ENCODE data around the gene RAPGEF5.

RAPGEF5 gene, protein sequence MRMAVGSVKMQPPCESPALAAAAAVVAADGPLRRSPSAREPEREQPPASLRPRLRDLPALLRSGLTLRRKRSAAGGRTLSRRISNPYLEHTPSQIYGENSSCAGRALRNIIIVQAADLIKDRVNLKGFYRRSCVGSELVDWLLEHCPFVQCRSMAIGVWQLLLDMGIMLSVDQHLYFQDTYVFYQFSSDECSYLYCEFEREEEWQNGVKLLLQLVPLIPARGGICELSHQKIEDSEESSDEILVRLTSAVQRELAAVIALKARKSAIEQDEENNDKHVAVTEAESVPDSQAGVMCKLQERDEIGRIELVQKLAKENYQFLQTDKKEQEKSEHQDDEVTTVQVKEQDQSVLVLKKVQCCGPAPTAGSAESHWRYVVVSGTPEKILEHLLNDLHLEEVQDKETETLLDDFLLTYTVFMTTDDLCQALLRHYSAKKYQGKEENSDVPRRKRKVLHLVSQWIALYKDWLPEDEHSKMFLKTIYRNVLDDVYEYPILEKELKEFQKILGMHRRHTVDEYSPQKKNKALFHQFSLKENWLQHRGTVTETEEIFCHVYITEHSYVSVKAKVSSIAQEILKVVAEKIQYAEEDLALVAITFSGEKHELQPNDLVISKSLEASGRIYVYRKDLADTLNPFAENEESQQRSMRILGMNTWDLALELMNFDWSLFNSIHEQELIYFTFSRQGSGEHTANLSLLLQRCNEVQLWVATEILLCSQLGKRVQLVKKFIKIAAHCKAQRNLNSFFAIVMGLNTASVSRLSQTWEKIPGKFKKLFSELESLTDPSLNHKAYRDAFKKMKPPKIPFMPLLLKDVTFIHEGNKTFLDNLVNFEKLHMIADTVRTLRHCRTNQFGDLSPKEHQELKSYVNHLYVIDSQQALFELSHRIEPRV

DNA sequence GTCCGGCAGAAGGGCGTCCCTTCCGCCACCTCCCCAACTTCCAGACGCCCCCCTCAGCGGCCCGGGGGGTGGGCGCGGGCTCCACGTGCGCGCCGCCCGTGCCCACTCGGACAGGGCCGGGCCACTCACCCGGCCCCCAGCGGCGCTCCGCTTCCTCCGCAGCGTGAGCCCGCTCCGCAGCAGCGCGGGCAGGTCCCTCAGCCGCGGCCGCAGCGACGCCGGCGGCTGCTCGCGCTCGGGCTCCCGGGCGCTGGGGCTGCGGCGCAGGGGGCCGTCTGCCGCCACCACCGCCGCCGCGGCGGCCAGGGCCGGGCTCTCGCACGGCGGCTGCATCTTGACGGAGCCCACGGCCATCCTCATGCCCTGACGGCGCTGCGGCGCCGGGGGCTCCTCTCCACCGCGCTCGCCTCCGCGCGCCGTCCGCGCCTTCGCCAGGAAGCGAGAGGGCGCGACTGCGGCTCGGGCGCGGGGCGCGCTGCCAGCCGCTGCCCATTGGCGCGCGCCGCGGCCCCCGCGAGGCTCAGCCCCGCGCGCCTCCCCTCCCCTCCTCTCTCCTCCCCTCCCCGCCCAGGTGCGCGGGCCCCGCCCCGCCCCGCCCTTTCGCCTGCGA lies at the start of gene RAPGEF5:
Gene RAPGEF5 (minus strand): TSS at position 454 of the 610 bp plus-strand sequence. CDS start 94 bp downstream, at position 360.
- peak in 1 of 2 donors; percentile 15 for DNase-seq

DNA sequence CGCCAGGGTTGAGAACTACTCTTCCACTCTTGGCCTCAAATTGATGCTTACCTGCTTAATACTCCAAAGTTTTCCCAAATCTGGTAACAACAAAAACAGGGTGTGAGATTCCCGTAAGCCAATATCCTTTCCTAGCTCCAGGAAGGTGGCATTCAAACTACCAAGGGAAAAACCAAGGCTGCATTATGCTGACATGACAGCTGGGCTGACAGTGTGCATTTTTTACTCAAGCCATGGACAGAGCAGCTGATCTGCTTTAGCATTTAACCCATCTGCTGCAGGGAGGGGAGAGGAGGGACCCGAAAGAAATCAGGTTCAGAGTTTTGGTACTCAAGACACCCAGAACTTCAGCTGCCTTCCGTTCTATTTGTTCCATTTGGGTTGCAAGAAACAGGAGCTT lies 49.8 kb upstream of the RAPGEF5 start:
- DNase-seq: no peak

DNA sequence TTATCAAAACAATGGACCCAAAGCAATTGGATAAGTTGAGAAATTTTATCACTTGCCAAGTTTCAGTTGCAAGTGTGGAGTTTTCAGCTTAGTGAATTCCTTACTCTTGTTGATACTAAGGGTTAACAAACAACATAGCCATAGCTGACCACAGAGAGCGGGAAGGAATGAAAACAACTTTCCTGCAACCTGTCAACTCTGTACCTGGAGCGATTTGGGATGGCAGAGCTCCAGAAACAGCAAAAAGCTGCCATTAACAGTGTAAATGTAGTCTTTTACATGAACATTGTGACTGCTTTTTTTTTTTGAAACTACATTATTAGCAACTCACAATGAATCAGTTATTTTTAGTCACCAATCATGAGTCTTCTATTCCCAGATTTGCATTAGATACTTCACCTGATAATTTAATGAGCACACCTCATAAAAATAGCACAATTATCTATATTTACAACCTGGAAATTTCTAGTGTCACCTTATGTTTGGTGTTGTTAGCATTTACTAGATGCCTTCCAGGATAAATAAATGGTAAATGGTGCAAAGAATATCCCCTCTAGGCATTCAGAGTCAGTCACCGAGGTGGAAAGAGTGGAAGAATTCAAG lies 47.6 kb upstream of the RAPGEF5 start:
- no peak for DNase-seq

DNA sequence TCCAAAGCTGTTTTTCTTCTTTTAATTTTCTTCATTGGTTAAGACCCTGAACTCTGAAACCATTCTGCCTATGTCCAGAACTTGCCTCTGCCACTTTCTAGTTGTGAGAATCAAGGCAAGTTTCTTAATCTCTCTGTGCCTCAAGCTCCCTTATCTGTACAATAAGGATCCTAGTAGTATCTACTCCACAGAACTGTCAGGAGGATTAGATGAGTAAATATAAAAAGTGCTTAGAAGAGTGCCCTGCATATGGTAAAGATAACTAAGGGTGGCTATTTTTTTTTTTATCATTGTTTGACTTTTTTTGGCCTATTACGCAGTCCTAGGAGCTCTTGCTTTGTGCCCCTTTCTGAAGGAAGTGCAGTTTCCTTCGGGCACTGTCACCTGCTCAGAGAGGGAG lies 46.4 kb upstream of the RAPGEF5 start:
- no peak for DNase-seq

DNA sequence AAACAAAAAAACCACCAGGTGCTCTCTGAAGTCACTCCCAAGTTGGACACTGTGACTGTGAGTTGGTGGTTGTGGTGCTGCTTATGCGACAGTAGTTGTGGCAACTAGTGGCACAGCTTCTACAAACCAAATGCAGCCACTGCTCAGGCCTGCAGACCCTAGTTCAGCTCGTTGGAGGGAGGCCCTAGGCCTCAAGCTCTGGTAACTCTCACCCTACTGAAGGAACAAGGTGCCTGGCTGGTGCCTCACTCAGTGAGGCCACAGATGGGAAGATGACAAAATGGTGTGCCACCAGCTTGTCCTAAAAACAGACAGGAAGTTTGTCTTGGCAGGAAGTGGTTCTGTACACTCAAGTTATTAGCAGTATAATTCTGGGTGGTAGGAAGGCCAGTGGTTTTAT lies 45.3 kb upstream of the RAPGEF5 start:
- no peak for DNase-seq

DNA sequence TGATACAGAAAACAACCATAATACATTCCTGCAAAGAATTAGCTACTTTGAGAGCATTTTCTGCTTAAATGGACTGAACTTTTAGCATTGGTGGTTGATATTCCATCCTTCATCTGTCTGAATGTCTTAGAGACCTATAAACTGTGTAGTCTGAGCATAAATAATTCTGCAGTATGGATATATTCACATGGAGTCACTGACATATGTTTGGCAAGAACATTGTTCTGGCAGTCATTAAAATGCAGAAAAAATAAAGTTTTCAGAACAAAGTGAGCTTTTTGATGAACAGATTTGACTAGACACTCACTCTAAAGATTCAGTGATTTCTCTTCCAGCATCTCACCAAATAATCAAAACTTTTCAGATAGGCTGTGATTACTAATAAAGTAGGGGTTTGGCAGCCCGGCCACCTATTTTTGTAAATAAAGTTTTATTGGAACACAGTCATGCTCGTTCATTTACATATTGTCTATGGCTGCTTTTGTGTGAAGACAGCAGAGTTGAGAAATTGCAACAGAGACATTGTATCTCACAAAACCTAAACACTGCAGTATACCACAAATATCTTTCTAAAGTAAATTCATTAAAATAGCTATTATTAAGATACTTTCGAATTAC lies 44.1 kb upstream of the RAPGEF5 start:
- DNase-seq: no peak

DNA sequence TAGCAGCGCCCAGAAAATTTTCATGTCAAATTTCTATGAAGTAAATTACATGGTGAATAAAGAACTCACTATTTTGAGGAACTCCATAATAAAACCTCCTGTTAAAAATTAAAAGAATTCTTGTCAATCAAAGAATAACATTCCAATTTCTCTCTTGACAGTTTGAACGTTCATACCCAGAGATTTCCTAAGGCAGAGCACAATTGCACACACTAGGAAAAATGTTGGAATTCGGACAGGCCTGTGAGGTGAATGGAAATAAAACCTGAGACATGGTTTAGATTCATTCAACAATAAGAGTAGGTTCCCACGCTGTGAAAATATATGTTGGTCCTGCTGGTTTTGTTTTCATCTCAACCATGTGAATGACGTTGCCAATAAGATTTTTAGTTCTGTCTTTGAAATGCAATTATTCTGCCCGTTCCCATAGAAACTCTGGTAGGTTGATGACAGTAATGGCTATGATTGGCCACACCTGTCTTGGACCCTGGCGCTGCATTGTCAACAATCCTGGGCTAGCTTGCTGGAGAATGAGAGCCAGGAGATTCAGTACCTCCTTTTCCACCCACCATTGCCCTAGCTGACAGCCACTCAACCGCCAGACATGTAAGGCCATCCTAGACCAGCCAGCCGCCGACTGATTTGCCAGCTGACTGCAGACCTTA lies 43.3 kb upstream of the RAPGEF5 start:
- DNase-seq: no peak

DNA sequence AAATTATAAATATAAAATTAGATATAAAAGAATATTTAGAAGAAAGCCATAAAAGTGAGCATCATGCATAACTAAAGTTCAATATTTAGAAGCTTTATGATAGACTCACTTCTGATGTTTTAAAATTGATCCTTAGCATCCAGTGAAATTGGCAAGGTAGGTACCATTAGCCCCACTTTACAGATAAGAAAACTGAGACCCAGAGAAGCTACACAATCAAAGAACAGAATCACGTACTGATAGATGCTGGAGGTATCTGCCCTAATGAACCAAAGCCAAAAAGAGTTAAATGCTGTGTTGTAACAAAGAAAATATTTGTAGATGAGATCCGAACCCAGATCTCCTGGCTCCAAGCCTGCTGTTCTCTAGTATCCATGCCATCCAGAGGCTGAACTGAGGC lies 42.6 kb upstream of the RAPGEF5 start:
- no peak for DNase-seq

DNA sequence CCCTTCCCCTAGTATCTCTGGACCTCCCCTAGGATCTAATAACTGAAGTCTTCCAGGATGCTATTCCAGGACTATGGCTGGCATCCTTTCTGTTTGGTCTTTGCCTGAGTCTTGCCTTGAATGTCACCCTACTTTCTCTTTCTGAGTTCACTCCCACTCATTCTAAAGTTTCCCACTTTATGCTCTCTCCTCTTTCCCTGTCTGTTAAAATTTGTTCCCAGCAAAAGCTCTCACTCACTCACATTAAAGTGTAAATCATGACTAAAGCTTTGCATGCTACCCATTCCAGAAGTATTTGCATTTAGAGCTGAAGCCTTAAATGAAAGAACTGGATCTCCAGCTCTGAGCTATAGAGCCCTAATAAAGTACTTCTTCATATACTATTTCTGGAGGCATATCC lies 42.1 kb upstream of the RAPGEF5 start:
- DNase-seq: no peak

DNA sequence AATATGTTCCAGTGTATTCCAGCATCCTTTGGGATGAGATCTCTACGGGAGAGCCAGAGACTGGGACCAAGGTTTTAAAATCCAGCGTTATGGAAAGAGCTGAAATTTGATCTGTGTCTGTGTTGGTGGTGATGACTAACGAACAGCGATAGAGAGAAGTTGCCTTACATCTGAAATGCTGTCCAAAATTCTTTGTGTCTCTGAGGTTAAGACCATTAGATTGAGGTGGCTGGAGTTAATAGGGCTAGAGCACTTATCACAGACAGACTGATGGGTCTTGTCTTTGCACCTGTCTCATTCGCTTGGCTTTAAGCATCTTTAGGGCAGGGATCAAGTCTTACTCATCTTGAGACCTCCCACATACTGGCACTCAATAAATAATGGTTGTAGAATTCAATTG lies 41.0 kb upstream of the RAPGEF5 start:
- no peak for DNase-seq

DNA sequence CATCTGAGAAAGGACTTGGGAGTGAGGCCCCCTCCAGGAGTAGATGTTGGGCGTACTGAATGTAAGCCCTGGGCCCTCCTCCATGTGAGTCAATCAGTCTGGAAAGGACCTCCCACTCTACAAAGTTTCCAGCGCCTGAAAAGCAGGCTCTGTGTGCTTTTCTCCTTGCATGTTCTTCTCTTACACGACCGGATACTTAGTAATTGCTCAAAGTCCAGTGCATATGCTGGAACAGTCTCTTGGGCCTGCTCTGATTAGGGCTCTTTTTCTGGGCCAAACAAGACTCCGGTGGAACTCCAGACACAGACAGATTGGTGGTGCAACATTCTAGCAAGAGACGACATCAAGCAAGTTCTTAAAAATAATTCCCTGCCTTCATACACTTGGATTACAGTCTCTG lies 38.3 kb upstream of the RAPGEF5 start:
- DNase-seq: no peak

DNA sequence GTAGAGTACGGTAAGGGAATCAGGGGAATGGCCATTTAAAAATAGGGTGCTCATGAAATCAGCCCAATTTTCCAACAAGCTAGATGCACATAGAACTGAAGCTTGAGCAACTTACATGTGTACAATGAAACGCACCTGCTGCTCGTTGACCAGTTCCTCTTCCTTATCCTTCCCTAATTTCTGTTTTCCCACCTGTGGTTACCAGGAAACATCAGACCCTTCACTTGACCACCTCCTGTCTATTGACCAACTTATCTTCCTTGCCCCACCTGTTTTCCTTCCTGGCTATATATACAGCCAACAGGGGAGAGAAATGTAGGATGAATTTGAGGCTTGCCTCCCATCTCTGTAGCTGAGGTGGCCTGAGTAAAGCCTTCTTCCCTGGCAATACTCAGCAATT lies 37.8 kb upstream of the RAPGEF5 start:
- DNase-seq: no peak

DNA sequence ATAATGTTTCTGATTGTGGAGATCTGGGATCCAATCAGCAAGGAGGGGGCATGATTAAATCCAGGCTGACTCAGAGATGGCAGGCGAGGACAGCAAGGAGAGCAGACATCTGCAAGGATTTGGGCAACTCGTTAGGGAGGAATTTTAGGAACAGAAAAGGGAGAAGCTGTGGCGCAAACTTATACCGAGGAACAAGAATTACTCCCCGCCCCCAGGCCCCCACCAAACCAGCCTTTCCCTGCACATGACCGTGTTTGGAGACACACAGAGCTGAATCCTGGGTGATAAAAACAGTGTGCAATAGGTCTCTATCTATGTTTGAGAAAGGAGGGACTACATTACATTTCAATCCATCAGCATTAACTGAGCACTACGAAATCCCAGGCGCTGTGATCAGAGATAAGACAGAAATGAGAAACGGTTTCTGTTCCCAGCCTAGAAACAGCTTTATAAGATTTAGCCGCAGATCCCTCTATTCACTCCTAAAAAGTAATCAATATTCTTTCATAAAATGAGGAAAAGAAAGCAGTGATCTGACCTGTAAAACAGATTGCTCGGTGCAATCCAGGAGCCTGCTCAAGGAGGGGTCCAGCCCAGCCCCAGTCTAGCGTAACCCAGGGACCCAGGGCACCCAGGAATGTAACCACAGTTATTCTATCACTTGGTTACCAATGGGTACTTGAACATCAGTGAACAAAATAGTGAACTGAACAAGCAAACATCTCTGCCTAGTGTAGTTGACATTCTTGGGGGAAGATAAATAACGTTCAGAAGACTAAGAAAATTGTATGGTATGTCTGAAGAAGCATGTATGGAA lies 37.2 kb upstream of the RAPGEF5 start:
- DNase-seq: no peak

DNA sequence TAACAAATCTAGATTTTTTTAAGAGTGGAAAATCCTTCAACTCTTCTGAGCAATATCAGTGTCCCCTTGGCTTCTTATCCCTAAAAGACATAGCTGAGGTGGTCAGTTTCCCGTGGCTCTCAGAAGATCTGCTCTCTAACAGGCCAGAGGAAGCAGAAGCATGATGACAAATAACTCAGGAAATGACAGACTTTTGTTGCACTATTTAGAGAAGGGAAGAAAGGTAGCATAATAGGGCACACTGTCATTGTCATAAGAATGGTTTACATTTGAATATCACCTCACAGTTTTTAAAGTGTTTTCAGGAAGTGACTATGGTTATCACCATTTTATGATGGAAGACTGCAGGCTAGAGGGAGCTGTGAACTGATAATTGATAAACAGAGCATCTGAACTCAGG lies 33.6 kb upstream of the RAPGEF5 start:
- DNase-seq: no peak

DNA sequence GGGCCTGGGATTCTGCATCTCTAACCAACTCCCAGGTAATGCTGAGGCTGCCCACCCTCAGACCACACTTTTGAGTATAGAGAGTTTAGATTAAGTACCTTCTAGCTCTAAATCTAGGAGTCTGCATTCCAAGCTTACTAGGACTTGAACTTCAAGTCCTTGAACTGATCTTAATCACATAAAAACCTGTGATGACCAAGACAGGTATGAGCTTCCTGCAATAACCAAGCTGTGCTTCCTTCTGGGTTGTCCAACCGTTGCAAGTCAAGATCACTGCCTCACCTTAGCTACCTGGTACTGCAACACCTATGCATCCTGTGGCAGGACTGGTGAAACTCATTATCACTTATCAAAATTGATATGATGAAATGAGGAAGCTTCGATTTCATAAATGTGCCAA lies 32.9 kb upstream of the RAPGEF5 start:
- no peak for DNase-seq

DNA sequence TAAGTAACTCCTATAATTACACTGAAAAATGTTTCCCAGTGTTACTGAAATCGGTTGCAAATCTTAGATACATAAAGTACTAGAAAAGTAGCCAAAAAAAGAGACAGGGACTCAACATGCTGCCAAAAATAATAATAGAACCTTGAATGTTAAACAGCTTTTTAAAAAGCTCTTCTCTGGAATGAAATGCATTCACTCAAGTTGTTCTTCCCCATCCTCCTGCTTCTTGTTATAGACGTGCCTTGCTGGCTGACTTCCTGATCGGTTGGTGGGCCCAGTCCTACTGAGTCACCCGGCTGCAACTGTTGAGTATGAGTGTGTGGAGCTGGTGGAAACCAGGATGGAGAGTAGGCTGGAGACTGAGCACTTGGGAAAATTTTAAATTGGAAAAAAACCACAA lies 30.6 kb upstream of the RAPGEF5 start:
- DNase-seq: no peak

DNA sequence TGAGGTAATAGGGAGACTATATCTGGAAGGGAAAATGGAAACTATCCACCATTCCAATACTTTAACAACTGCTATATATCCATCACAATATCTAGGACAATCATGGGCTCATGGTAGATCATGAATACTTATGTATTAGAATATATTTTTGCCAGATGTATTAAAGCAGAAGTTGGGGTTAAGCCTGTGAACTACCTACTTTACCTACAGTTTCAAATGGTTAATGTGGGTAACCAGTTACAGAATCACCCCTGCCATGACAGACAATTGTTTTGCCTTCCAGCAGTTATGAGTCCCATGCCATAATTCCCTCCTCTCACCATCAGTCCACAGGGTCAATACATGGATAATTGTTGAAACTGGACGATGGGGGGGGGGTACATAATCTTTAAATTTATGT lies 29.9 kb upstream of the RAPGEF5 start:
- DNase-seq: no peak

DNA sequence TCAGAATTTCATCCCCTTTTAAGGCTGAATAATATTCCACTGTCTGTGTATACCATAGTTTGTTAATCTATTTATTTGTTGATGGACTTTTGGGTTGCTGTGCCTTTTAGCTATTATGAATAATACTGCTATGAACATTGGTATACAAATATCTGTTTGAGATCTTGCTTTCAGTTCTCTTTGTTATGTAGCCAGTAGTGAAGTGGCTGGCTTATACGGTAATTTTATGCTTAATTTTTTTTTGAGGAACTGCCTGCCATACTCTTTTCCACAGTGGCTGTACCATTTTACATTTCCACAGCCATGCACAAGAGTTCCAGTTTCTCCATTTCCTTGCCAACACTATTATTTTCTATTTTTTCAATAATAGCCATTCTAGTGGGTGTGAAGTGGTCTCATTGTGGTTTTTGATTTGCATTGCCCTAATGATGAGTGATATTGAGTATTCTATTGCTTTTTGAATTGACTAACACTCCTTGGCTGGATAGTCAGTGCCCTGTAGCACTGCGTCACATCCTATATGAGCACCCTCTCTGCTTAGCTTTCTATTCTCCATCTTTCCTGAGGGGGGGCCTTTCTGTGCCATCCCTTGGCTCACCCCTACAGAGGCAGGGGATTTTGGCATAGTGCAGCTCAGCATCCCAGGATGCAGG lies 29.4 kb upstream of the RAPGEF5 start:
- no peak for DNase-seq

DNA sequence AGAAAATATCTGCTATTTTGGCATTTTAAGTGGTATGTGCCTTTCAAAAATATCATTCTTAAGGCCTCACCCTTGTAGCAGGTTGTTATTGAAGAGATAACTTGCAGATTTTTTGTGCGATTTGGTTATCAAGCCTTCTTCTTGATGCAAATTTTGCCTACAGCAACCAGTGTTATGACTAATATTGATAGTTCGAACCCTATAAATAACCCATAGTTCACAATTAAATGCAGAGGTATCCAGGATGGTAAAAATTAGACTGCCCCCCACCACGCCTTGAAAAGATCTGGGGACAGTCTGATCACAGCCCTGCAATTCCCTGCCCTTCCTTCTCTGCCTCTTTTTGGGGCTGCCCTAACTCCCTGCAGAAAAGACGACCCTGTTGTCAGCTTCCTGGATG lies 28.4 kb upstream of the RAPGEF5 start:
- DNase-seq: no peak

DNA sequence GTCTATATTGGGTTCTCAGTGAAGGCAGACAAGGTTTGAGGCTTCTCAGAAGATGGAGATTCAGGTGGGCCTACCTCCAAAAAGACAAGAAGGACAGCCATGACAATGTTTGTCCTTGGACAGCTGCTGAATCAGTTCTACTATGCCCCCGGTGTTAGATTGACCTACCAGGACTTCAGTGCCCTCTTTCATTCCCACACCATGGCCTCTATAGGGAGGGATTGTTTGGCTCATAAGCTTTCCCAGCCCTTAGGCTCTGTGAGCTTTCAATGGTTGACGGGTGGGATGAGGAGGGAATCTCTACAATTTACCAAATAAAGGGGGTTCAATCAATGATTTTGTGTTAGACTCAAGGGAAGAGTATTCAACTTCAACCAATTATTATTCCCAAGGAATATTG lies 23.4 kb upstream of the RAPGEF5 start:
- no peak for DNase-seq
